ENCODE results near the gene RELL1.

- TF ChIP-seq SIN3A (IDR thresholded peaks at IDR 0.05; ENCODE audit: borderline replicate concordance, low read depth, low read length): no peak
- TF ChIP-seq EZH2phosphoT487 (IDR thresholded peaks at IDR 0.05; ENCODE audit: borderline replicate concordance, low read depth): no peak
Observed at GRCh38 chr4:37652747-37653527, 33.2 kb downstream of the RELL1 start.
